SH-SY5Y (cell line): ENCODE data around the gene RPGRIP1.

Experiments used
- GATA2 ChIP-seq: IDR thresholded peaks from 2 replicates; pipeline ENCODE4 v1.6.1; 2011; ENCODE audit warnings: mild to moderate bottlenecking, low read depth, low read length
- GATA3 ChIP-seq: IDR thresholded peaks from 2 replicates; pipeline ENCODE4 v1.6.1; 2011; ENCODE audit warnings: low read depth, mild to moderate bottlenecking, low read length, moderate library complexity

DNA sequence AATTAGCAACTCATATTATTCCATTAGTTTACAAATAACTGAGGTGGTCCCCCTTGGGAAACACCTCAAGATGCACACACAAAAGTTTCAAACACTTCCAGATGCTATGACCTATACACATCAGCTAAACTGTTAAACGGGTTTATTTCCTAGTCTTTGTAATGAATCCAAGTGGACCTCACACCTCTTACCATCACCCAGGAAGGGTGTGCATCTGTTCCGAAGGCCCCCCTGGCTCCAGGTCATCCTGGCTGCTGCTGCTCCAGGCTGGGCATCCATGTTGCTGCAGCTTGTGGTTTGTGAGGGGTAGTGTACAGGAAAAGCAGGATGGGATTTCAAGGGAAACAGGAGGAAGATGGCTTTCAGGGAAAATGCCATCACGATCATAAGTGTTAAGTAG, 17.5 kb upstream of the RPGRIP1 start:
- TF ChIP-seq GATA2 (no peak), GATA3 (no peak)
